NCI-H524 (cell line): Measurements from ENCODE around the gene DRD5.
"Not testable (repeated sequence)": the region's sequence is repeated elsewhere in the genome, so short reads cannot be mapped to it uniquely, and the experiment has no call there.

Experiments used
- DNase-seq, 2 experiments: peaks; one replicate each; lab custom pipeline; 2025; lab: John Stamatoyannopoulos, UW

DRD5 gene

DNA sequence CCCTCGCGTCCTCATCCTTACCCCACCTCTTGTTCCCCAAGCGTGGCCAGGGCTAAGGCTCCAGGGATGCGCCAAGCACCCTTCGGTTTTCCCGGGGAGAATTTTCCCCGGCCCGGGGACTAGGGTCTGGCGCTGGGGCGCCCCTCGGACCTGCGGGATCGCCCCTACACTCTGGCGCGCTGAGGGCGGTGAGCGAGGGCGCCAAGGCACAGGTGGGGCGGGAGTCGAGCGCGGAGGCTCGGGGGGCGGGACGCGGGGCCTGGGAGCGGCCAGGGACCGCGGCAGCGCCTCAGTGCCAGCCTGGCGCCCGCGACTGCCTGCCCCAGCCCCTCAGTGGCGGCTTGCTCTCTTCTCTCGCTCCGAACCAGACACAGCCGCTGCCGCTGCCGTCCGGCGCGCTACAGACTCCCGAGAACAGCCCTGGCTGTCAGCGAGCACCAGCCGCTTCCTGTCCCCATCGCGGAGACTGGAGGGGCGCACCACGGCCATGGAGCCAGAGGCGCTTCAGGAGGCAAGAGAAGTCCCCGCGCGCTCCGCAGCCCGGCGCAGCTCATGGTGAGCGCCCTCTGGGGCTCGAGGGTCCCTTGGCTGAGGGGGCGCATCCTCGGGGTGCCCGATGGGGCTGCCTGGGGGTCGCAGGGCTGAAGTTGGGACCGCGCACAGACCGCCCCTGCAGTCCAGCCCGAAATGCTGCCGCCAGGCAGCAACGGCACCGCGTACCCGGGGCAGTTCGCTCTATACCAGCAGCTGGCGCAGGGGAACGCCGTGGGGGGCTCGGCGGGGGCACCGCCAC is at the start of gene DRD5:
Gene DRD5 (plus strand): TSS at position 292 of the 793 bp plus-strand sequence. CDS start 396 bp downstream, at position 688.
- peak in 1 of 2 experiments; percentile 19 for DNase-seq

DNA sequence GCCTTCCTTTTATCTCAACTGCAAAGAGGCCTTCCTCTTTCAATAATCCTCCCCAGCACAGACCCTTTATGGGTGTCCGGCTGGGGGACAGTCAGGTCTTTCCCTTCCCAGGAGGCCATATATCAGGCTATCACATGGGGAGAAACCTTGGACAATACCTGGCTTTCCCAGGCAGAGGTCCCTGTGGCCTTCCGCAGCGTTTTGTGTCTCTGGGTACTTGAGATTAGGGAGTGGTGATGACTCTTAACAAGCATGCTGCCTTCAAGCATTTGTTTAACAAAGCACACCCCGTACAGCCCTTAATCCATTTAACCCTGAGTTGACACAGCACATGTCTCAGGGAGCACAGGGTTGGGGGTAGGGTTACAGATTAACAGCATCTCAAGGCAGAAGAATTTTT is 49.2 kb upstream of the DRD5 start:
- DNase-seq, result peak in 1 of 2 experiments; percentile 64

DNA sequence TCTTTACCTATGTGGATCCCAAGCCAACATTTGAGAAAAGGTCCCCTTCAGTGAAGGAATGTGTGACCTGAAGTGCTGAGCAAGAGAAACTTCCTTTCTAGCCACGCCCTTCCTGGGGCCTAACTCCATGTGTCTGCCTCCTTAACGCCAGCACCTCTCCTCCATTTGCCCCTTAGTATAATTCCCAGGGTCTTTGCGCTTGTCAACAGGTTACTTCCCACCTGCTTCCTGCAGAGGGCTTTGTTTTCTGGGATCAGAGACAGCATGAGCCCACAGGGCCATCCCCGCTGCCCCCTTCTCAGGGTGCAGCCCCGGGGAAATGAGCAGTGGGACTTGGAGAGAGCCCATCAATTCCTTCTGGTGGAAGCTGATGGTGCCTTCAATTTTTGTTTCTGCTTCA is 45.9 kb upstream of the DRD5 start:
- peak in 1 of 2 experiments; percentile 21 for DNase-seq

DNA sequence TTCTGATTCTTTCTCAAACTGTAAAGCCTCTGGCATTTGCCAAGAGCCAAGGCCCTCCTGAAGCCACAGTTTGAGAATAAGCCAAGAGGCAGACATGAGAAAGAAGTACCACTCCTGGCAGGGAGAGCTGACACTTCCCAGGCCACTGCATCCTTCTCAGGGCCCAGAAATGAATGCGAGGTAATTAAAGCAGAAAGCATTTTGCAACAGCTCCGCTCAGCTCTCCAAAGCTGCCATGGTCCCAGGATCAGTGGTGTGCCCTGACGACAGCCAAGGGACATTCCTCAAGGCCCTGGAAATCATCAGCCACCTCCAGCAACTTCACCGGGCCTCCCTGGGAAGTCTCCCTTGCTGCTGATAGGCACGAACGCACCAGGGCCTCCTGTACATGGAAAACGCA is 44.2 kb upstream of the DRD5 start:
- not testable (repeated sequence) for DNase-seq

DNA sequence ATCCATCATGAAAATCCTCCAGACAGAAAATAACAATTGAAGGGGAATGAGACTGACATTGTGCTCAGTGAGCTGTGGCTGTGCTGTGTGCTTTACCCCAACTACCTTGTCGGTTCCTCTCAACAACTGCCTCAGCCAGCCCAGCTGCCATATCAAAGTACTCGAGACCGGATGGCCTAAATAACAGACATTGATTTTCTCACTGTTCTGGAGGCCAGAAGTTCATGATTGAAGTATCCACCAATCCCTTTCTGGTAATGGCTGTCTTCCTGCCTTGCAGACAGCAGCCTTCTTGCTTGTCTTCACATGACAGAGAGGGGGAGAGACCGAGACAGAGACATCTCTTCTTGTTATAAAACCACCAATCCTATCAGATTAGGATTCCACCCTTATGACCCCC is 37.6 kb upstream of the DRD5 start:
- not testable (repeated sequence) for DNase-seq

DNA sequence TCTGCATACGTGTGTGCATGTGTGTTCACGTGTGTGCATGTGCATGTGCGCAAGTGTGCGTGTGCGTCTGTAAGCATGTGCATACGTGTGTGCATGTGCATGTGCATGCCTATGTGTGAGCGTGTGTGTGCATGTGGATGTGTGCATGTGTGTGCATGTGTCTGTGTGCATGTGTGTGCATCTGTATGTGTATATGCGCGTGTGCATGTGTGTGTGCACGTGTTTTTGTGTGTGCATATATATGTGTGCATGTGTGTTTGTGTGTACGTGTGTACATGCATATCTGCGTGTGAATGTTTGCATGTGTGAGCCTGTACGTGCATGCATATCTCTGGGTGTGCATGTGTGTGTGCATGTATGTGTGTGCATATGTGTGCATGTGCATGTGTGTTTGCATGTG is 35.7 kb upstream of the DRD5 start:
- no peak for DNase-seq

DNA sequence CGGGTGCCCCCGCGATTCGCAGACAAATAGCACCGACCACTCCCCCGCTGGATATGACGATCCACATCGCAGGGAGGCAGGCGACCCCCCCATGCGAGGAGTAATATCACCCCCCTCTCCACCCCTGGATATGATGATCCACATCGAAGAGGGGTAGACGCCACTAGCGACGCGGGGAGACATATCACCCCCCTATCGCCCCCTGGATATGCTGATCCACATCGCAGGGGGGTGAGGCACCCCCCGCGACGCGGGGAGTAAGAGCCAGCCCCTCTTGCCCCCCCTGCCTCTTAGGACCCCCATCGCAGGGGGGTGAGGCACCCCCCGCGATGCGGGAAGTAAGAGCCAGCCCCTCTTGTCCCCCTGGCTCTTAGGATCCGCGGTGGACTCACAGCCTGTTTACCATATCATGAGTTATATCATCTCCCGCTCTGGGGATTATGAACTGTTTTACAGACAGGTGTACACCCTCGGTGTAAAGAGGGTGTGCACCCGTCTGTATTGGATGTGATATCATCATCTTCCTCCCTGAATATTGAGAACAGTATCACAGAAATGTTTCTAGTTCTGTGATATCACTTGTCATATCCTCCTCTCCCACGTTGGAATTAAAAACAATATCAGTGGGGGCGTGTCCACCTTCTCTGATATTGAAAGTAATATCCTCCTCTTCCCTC is 22.7 kb upstream of the DRD5 start:
- DNase-seq, result no peak

DNA sequence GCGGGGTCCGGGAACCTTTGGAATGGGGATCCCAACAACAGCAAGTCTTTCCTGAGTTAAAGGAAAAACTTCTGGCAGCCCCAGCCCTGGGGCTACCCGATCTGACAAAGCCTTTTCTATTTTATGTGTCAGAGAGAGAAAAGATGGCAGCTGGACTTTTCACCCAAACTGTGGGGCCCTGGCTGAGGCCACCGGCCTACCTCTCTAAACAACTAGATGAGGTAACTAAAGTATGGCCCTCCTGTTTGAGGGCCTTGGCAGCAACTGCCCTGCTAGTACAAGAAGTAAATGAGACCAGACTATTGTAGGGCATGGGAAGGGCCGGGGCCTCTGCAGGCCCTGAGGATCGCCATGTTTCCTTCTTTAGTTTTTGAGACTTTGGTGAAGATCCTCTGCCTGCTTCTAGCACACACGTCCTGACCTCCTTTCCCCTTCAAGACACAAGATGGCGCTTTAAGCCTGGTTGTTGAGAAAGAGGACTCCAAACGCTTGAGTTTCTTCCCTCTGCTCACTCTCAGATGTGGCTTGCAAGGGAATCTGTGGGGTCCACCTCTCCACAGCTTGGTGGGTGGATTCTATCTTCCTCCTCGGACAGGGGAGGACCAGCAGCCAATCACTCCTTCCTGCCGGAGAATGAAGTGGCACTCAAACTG is 18.5 kb upstream of the DRD5 start:
- DNase-seq, result peak; percentile 68 to 80

DNA sequence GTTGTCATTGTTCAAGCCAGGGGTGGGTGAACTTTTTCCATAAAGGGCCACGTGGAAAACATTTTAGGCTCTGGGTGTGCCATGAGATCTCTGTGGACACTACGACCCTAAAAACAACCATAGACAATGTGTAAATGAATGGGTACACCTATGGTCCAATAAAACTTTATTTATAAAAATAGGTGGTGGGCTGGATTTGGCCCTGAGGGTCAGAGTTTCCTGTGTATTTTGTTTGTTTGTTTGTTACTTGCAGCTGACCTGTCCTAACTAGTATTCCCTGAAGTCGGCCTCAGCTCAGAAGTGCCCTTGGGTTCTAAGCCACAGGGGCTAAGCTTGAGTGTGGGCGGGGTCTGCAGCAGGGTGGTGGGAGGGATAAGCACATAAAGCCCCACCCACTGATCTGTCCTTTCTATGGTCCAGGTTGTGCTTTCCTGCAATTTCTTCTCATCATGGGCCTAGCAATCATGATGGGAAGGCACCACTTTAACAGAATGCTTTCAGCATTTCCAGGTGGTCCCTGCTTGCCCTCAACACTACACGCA is 17.2 kb upstream of the DRD5 start:
- DNase-seq, result no peak

DNA sequence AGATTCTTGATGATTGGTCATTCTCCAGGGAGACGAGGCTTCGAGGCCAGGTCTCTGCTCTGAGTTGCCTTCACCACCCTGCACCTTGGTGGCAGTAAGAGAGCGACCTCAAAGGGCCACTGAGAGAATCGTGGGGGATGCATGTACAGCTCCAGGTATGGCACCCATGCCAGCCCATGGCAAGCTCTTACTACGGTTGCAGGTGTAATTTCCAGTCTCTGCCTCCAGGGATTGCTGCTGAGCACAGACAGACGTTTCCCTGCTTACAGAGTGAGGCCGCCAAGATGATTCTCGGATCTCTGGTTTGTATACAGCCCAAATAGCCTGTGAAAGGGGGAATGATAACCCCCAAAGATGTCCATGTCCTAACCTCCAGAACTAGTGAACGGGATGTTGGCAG is 16.3 kb upstream of the DRD5 start:
- DNase-seq, result peak; percentile 9 to 30

DNA sequence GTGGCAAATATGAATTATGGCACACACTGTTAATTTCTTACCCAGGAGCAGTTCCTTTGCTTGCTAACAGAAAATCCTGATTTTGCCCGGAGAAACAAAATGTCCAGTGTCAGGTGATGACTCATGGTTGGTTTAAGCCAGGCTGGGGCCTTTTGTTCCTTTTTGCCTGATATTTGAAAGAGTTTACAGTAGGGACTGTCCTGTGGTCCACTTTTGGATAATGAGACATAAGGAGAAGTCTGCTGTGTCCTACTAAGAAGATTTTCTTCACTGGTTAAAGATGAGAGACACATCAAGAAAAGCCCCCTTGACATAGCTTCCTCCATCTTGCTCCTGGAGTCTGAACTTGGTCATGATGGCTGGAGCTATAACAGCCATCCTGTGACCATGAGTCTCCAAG is 12.1 kb upstream of the DRD5 start:
- no peak for DNase-seq

DNA sequence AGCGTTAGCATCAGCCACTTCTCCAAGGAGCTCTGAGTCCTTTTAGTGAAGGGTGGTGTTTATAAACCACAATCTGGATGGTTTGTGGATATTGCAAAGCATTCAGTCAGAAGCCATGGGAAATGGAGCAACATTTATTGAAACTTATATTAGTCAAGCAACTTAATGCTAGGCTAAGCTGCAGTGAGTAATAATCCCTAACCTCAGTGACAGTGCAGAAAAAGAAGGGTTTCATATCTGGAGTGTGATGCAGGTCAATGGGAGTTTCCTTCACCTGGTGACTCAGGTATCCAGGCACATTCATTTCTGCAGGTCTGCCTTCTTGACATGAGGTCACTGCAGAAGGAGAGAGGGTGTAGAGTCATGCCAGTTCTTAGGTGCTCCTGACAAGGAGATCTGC is 10.4 kb upstream of the DRD5 start:
- DNase-seq, result no peak

DNA sequence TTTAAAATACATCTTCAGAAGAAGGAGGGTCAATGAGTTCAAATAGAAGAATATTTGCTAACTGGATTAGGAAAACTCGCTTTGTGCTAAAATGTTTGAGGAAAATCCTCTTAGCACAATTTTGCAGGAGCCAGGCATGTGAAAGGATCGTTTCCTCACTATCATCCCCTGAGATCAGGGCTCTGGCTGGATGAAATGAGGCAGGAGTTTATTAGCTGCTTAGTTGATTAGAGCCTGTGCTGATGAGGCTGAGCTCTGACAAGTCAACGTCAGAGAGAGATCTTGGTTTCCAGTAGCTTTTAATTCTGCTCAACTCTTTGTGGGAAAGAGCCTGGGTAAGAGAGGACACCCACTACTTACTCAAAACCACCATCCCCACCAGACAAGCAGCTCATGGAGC is 8.0 kb upstream of the DRD5 start:
- DNase-seq, result no peak

DNA sequence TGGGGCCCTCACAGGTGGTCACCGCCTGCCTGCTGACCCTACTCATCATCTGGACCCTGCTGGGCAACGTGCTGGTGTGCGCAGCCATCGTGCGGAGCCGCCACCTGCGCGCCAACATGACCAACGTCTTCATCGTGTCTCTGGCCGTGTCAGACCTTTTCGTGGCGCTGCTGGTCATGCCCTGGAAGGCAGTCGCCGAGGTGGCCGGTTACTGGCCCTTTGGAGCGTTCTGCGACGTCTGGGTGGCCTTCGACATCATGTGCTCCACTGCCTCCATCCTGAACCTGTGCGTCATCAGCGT is 652 bp downstream of the DRD5 start:
- DNase-seq, result no peak

DNA sequence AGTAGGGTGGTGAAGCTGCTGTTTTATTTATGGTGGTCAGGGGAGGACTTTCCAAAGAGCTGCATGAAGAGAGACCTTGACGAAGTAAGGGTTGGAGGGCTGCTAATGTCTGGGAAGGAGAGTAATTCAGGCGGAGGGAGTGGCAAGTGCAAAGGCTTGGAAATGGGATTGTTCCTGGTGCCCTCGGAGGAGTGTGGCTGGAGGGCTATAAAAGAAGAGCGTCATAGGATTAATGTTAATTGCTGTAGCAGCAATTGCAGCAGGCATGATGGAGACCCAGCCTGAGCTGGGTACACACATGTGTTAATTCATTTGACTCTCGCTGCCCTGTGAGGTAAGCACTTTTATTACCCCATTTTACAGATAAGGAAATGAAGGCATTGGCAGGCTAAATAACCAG is 4.5 kb downstream of the DRD5 start:
- DNase-seq, result not testable (repeated sequence)

DNA sequence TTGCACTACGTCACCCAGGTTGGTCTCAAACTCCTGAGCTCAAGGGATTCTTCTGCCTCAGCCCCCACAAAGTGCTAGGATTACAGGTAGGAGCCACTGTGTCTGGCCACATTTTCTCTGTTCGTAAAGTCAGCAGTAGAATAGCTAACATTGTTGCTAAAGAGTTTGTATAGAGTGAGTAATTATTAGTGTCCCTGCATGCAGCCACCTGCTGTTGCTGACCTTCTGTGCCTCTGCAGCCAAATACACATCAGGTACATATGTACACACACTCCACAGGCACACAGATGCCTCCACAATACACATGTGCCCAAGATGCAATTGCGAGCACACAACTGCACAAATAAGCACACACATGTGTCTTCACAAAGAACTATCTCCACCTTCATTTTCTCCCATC is 10.9 kb downstream of the DRD5 start:
- DNase-seq, result no peak

DNA sequence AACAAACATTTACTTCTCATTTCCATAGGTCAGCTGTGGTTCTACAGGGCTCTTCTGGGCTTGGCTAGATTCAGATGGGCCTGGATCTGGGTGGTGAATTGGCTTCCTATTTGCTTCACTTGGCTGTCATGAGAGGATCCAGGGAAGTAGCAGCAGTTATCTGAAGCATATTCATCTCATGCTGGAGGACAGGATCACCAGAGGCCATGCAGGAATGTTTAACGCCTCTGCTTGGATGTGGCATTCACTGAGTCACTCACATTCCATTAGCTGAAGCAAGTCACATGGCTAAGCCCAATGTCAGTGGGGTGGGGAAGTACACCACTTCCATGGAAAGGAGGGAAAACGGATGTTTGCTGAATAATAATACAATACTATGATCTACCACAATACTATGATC is 15.2 kb downstream of the DRD5 start:
- not testable (repeated sequence) for DNase-seq

DNA sequence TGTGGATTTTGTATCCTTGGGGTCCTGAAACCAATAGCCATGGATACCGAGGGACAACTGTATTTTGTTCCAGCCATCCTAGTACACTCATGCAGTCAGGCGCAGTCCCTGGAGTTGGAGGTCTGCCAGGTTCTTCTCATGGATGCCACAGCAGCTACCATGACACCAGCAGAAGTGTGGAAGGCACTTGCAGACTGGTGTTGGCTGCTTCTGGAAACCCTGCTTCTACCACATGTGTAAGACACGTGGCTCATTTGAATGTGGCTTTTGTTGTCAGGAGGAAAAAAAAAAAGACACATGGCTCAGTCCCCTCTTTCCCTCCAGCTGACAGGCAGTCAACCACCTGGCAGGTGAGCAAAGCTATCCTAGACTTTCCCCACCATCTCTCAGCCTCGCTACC is 19.4 kb downstream of the DRD5 start:
- DNase-seq, result no peak

DNA sequence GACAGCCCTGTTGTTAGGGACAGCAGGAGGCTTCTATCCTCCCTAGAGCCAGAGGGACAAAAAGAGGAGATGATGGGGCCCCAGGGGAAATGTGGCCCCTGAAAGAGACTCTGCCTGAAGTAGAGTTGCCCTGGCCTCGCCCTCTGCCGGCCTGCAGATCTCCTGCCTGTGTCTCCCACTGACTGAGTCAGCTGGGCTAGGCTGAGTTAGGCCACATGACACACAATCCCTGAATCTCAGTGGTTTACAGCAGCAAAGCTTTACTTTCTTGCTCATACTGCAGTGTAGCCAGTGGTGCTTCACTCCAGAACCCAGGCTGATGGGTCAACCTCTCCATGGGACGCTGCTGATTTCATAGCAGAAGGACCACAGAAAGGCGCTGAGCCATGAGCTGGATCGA is 23.5 kb downstream of the DRD5 start:
- no peak for DNase-seq

DNA sequence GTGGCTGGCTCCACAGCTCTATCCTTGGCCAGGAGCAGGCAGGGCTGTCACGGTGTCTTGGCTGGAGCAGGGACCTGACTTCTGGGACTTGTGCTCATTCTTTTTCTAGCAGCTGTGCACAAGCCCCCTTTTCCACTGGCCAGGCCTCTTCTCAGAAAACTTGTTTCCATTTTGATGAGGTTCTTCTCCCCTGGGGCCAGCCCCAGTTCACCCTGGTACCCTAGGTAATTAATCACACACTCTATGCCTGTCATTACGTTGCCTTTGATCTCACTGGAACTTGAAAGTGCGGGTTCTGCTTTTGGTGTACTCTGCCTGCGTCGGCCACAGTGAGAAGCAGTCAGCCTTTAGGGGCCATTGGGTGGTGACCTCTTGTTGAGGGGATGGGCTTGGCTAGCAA is 26.6 kb downstream of the DRD5 start:
- no peak for DNase-seq

DNA sequence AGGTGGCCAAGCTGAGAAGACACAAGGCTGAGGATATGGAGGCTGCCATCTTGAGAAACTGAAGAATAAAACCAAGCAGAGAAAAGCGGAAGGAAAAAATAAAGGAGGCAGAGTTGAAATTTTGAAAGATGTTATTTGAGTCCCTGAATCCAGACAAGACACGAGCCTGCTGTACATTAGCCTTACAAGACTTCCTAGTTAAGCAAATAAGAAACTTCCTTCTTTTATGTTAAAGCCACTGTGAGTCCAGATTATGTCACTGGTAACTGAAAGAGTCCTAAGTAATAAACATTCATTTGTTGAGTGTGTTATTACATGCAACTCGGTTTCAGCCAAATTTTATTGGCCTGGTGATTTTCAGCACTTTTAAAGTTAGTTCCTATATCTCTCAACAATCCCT is 30.4 kb downstream of the DRD5 start:
- no peak for DNase-seq

DNA sequence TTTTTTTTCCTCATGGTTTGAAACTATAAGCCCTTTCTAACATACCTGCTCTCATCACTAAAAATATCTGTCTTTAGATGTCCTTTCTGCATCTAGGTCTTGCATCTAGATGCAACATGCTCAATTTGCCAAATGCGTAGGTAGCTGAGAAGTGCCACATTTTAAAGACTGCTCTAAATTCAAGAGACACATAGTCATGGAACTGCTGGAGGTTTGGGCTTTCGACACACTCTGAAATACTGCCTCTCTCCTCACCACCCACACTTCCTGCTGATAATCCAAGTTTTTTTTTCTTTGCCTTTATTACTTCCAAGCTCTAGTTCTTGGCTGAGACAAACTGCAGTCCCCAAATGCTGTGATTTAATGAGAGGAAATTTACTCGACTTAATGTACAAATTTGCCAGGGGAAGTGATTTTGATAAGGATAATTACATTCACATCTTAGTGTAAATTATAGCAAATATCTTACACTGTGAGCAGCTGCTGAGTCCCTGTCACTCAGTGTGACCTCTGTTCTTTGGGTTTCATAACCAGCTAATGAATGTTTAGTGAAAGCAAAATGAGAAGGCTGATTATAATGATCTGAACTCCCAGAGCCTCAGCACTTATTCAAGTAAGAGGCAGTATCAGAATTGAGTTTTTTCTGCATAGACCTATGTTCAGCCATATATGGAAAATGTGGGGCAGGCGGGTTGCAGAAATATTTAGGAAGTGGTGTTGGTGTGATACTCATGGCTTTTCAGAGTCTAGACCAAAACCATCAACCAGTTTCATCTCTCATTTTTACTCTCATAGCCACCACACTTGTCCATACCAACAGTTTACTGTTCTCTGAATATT is 31.3 kb downstream of the DRD5 start:
- DNase-seq, result no peak
